OCI-LY1 (cell line): Measurements from ENCODE around the gene AJAP1.

Experiments
- H2AFZ ChIP-seq: fragments of 200-600 bp; sonication (generic), shearing (Covaris generic); 2 replicates; pipeline ENCODE4 v1.6.0; 2014; ENCODE audit warnings: antibody characterized with exemption, mild to moderate bottlenecking, low read length
- H3F3A ChIP-seq: fragments of 200-600 bp; sonication (generic), shearing (Covaris generic); 2 replicates; pipeline ENCODE4 v1.6.0; 2014; ENCODE audit warnings: mild to moderate bottlenecking, antibody characterized with exemption, low read length, moderate library complexity; ENCODE audit not compliant: insufficient read depth
- H3K27ac ChIP-seq: fragments of 200-600 bp; sonication (generic); 2 replicates; pipeline ENCODE4 v1.5.1; 2014; ENCODE audit warnings: low read length, mixed run types, mild to moderate bottlenecking, low read depth; ENCODE audit not compliant: poor library complexity, severe bottlenecking
- H3K27me3 ChIP-seq: fragments of 200-600 bp; sonication (generic); 2 replicates; pipeline ENCODE4 v1.6.0; 2014; ENCODE audit warnings: antibody characterized with exemption, mild to moderate bottlenecking, low read length, moderate library complexity; ENCODE audit not compliant: insufficient read depth
- H3K36me3 ChIP-seq: fragments of 200-600 bp; sonication (generic); 2 replicates; pipeline ENCODE4 v1.6.1; 2014; ENCODE audit warnings: mild to moderate bottlenecking, antibody characterized with exemption, low read length, moderate library complexity, mixed read lengths; ENCODE audit not compliant: insufficient read depth
- H3K4me1 ChIP-seq: fragments of 200-600 bp; sonication (generic); 2 replicates; pipeline ENCODE4 v1.5.1; 2014; ENCODE audit warnings: mild to moderate bottlenecking, low read length, moderate library complexity; ENCODE audit not compliant: insufficient read depth, severe bottlenecking
- H3K4me2 ChIP-seq: fragments of 200-600 bp; sonication (generic), shearing (Covaris generic); 2 replicates; pipeline ENCODE4 v1.6.1; 2014; ENCODE audit warnings: low read length
- H3K4me3 ChIP-seq: fragments of 200-600 bp; sonication (generic); 2 replicates; pipeline ENCODE4 v1.5.1; 2014; ENCODE audit warnings: low read length, low read depth, mild to moderate bottlenecking, mixed read lengths; ENCODE audit not compliant: poor library complexity, severe bottlenecking
- H3K79me2 ChIP-seq: fragments of 200-600 bp; shearing (Covaris generic); 2 replicates; pipeline ENCODE4 v1.6.1; 2016; ENCODE audit warnings: mixed run types, low read length, mixed read lengths; ENCODE audit not compliant: insufficient read depth
- H3K9ac ChIP-seq: fragments of 200-600 bp; sonication (generic), shearing (Covaris generic); 2 replicates; pipeline ENCODE4 v1.6.1; 2014; ENCODE audit warnings: mild to moderate bottlenecking, low read length, mixed read lengths
- H3K9me2 ChIP-seq: fragments of 200-600 bp; sonication (generic), shearing (Covaris generic); 2 replicates; pipeline ENCODE4 v1.6.1; 2014; ENCODE audit warnings: low read depth, mild to moderate bottlenecking, low read length, mixed read lengths
- H3K9me3 ChIP-seq: fragments of 200-600 bp; shearing (Covaris generic); 2 replicates; pipeline ENCODE4 v1.6.1; 2014; ENCODE audit warnings: low read length, mixed read lengths
- H4K20me1 ChIP-seq: fragments of 200-600 bp; sonication (generic), shearing (Covaris generic); 2 replicates; pipeline ENCODE4 v1.6.0; 2016; ENCODE audit warnings: mild to moderate bottlenecking, low read length; ENCODE audit not compliant: insufficient read depth
- CTCF ChIP-seq: fragments of 200-600 bp; sonication (generic), shearing (Covaris generic); IDR thresholded peaks from 2 replicates; pipeline ENCODE4 v1.5.1; 2017; ENCODE audit warnings: mild to moderate bottlenecking, antibody characterized with exemption, low read length, moderate library complexity, mixed read lengths
- EZH2 ChIP-seq: fragments of 200-600 bp; sonication (generic), shearing (Covaris generic); IDR thresholded peaks from 2 replicates; pipeline ENCODE4 v1.8.0; 2017; ENCODE audit warnings: borderline replicate concordance, mixed run types, mild to moderate bottlenecking, antibody characterized with exemption, low read length, moderate library complexity, mixed read lengths

The AJAP1 gene

GRCh38 chr1:4730078-4730477 lies 75.7 kb downstream of the AJAP1 start:
- H3K36me3 ChIP-seq, result no peaks in the 10 kb centered on the region
- H3K27ac ChIP-seq, result no peak overlapping the region
- no peaks in the 10 kb centered on the region for H3K9me2 ChIP-seq
- H3K4me3 ChIP-seq, result no peak overlapping the region
- H3K79me2 ChIP-seq, result no peaks in the 10 kb centered on the region
- no peak overlapping the region for H3K9ac ChIP-seq
- no peaks in the 10 kb centered on the region for H3K27me3 ChIP-seq
- no peaks in the 10 kb centered on the region for H4K20me1 ChIP-seq
- H3F3A ChIP-seq, result no peaks in the 10 kb centered on the region
- H2AFZ ChIP-seq, result no peak overlapping the region
- H3K4me2 ChIP-seq, result no peak overlapping the region
- TF ChIP-seq EZH2, result no peak
- no peak for TF ChIP-seq CTCF
- H3K4me1 ChIP-seq, result no peaks in the 10 kb centered on the region
- no peaks in the 10 kb centered on the region for H3K9me3 ChIP-seq

- no peak overlapping the region for H3K9ac ChIP-seq
- TF ChIP-seq CTCF, result no peak
- no peak for TF ChIP-seq EZH2
- H3F3A ChIP-seq, result no peaks in the 10 kb centered on the region
- no peaks in the 10 kb centered on the region for H3K36me3 ChIP-seq
- H3K79me2 ChIP-seq, result no peaks in the 10 kb centered on the region
- no peak overlapping the region for H3K27ac ChIP-seq
- no peak overlapping the region for H2AFZ ChIP-seq
- H3K9me2 ChIP-seq, result no peaks in the 10 kb centered on the region
- no peaks in the 10 kb centered on the region for H3K9me3 ChIP-seq
- H3K27me3 ChIP-seq, result no peaks in the 10 kb centered on the region; the same call in 1 of the 2 replicates
- no peak overlapping the region for H3K4me2 ChIP-seq
- H4K20me1 ChIP-seq, result no peaks in the 10 kb centered on the region
- H3K4me3 ChIP-seq, result no peak overlapping the region
- H3K4me1 ChIP-seq, result no peaks in the 10 kb centered on the region
Measured at GRCh38 chr1:4733446-4734177, 79.2 kb downstream of the AJAP1 start.

- H4K20me1 ChIP-seq, result no peaks in the 10 kb centered on the region
- H3K4me2 ChIP-seq, result no peak overlapping the region
- no peak for TF ChIP-seq CTCF
- TF ChIP-seq EZH2, result no peak
- no peaks in the 10 kb centered on the region for H3K4me1 ChIP-seq
- H2AFZ ChIP-seq, result no peak overlapping the region
- no peaks in the 10 kb centered on the region for H3F3A ChIP-seq
- no peaks in the 10 kb centered on the region for H3K36me3 ChIP-seq
- H3K4me3 ChIP-seq, result no peak overlapping the region
- H3K9me2 ChIP-seq, result no peaks in the 10 kb centered on the region
- no peaks in the 10 kb centered on the region for H3K79me2 ChIP-seq
- no peak overlapping the region for H3K27ac ChIP-seq
- H3K9me3 ChIP-seq, result no peaks in the 10 kb centered on the region
- H3K9ac ChIP-seq, result no peak overlapping the region
- H3K27me3 ChIP-seq, result no peaks in the 10 kb centered on the region; the same call in 1 of the 2 replicates
Measured at GRCh38 chr1:4734219-4734618, 79.8 kb downstream of the AJAP1 start.
